ENCODE measurements around the gene SLITRK5.

- TF ChIP-seq, protein P1, sequence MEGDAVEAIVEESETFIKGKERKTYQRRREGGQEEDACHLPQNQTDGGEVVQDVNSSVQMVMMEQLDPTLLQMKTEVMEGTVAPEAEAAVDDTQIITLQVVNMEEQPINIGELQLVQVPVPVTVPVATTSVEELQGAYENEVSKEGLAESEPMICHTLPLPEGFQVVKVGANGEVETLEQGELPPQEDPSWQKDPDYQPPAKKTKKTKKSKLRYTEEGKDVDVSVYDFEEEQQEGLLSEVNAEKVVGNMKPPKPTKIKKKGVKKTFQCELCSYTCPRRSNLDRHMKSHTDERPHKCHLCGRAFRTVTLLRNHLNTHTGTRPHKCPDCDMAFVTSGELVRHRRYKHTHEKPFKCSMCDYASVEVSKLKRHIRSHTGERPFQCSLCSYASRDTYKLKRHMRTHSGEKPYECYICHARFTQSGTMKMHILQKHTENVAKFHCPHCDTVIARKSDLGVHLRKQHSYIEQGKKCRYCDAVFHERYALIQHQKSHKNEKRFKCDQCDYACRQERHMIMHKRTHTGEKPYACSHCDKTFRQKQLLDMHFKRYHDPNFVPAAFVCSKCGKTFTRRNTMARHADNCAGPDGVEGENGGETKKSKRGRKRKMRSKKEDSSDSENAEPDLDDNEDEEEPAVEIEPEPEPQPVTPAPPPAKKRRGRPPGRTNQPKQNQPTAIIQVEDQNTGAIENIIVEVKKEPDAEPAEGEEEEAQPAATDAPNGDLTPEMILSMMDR (IDR thresholded peaks at IDR 0.05) = no peak
- no peak for TF ChIP-seq POLR2A (IDR thresholded peaks at IDR 0.05)
Observed at GRCh38 chr13:87674247-87674738, 3.1 kb downstream of the SLITRK5 start.
